ENCODE results near the gene GHR. TPM values are rescaled to one million over a fixed set of nuclear protein-coding genes. Genes with fewer than 3 reads are reported as not detected.

GHR gene
- total RNA-seq, 1 experiment from 2014 or later = 34.0 TPM

- Histone ChIP-seq H3K36me3 (no peaks in the 10 kb centered on the region), H3K27ac (no peak overlapping the region), H3K4me1 (no peaks in the 10 kb centered on the region), H3K4me3 (no peak overlapping the region), H3K27me3 (no peaks in the 10 kb centered on the region), H3K9me3 (replicated peaks) (no peaks in the 10 kb centered on the region)
- no peak for DNase-seq
These were observed 337.2 kb downstream of the GHR start for GRCh38 chr5:42760426-42760825.

- Histone ChIP-seq H3K4me1 (no peaks in the 10 kb centered on the region), H3K27me3 (no peaks in the 10 kb centered on the region), H3K36me3 (no peaks in the 10 kb centered on the region), H3K27ac (no peak overlapping the region), H3K4me3 (no peak overlapping the region), H3K9me3 (replicated peaks) (no peaks in the 10 kb centered on the region)
- no peak for DNase-seq
These were observed 338.6 kb downstream of the GHR start for GRCh38 chr5:42761791-42762190.

- H3K4me1 ChIP-seq = no peaks in the 10 kb centered on the region; the same call in 1 of the 2 replicates
- no peaks in the 10 kb centered on the region for H3K27me3 ChIP-seq
- H3K9me3 ChIP-seq (replicated peaks) = peaks cover 4% of the 10 kb centered on the region; the same call in 1 of the 2 replicates
- H3K27ac ChIP-seq = no peak overlapping the region
- H3K4me3 ChIP-seq = no peak overlapping the region
- H3K36me3 ChIP-seq = peaks cover 2% of the 10 kb centered on the region; the same call in 1 of the 2 replicates
- peak in 1 of 2 experiments; percentile 79 for DNase-seq
These were observed 344.4 kb downstream of the GHR start for GRCh38 chr5:42767491-42768105.

- no peak overlapping the region for H3K4me3 ChIP-seq
- no peak overlapping the region for H3K27ac ChIP-seq
- DNase-seq = no peak
- no peaks in the 10 kb centered on the region; the same call in 1 of the 2 replicates for H3K4me1 ChIP-seq
- H3K36me3 ChIP-seq = peaks cover 2% of the 10 kb centered on the region; the same call in 1 of the 2 replicates
- H3K9me3 ChIP-seq (replicated peaks) = peaks cover 4% of the 10 kb centered on the region; the same call in 1 of the 2 replicates
- H3K27me3 ChIP-seq = no peaks in the 10 kb centered on the region
These were observed 344.9 kb downstream of the GHR start for GRCh38 chr5:42768106-42768504.

- Histone ChIP-seq H3K4me1 (no peaks in the 10 kb centered on the region; the same call in 1 of the 2 replicates), H3K36me3 (peaks cover 2% of the 10 kb centered on the region; the same call in 1 of the 2 replicates), H3K27ac (no peak overlapping the region), H3K4me3 (no peak overlapping the region), H3K27me3 (no peaks in the 10 kb centered on the region), H3K9me3 (replicated peaks) (peaks cover 4% of the 10 kb centered on the region; the same call in 1 of the 2 replicates)
- DNase-seq = no peak
These were observed 346.8 kb downstream of the GHR start for GRCh38 chr5:42770003-42770402.

All from SJCRH30 (cell line).